ENCODE data around the gene RPTOR. TPM values are rescaled to one million over a fixed set of nuclear protein-coding genes. Genes with fewer than 3 reads are reported as not detected.

The RPTOR gene
- total and polyA plus RNA-seq, 10 of the 15 experiments (the other 5 are each of a cell fraction or from before 2014, with no cell fraction given) = 0.18 to 32.1 (median 7.8) TPM

- TF ChIP-seq CUX1 (IDR thresholded peaks at IDR 0.05; ENCODE audit: insufficient replicate concordance, low read depth, low read length) (no peak), POLR2AphosphoS5 (IDR thresholded peaks at IDR 0.05; ENCODE audit: low read length) (0 out of 2 replicates have a peak, but pooled peaks have one; percentile 35), BCL3 (IDR thresholded peaks at IDR 0.05; ENCODE audit: borderline replicate concordance, insufficient read depth, low read depth, low read length, poor library complexity, severe bottlenecking) (peak; percentile 71), RUNX3 (IDR thresholded peaks at IDR 0.05; ENCODE audit: low read length) (peak; percentile 61; the same call in 1 of the 2 replicates), SUPT20H (IDR thresholded peaks at IDR 0.05; ENCODE audit: borderline replicate concordance, control insufficient read depth, low read depth, low read length) (no peak), WRNIP1 (IDR thresholded peaks at IDR 0.05; ENCODE audit: borderline replicate concordance, low read depth, low read length) (no peak), MYB (IDR thresholded peaks at IDR 0.05; ENCODE audit: borderline replicate concordance, low read depth, low read length) (no peak), ZBTB33 (IDR thresholded peaks at IDR 0.05) (no peak), POU2F2 (IDR thresholded peaks at IDR 0.05; ENCODE audit: borderline replicate concordance, low read depth, low read length) (0 out of 3 replicates have a peak, but pooled peaks have one; percentile 26), PAX5 (IDR thresholded peaks at IDR 0.05; ENCODE audit: borderline replicate concordance, low read depth, low read length) (0 out of 2 replicates have a peak, but pooled peaks have one; percentile 42), EP300 (IDR thresholded peaks at IDR 0.05; ENCODE audit: borderline replicate concordance in 1 of 2, control insufficient read depth in 1 of 2, low read depth in 2 of 2, low read length in 2 of 2) (no peak), TAF1 (IDR thresholded peaks at IDR 0.05; ENCODE audit: borderline replicate concordance, low read depth, low read length) (no peak), YY1 (IDR thresholded peaks at IDR 0.05; ENCODE audit: low read depth, low read length) (peak; percentile 76)
- TF ChIP-seq, protein P1, sequence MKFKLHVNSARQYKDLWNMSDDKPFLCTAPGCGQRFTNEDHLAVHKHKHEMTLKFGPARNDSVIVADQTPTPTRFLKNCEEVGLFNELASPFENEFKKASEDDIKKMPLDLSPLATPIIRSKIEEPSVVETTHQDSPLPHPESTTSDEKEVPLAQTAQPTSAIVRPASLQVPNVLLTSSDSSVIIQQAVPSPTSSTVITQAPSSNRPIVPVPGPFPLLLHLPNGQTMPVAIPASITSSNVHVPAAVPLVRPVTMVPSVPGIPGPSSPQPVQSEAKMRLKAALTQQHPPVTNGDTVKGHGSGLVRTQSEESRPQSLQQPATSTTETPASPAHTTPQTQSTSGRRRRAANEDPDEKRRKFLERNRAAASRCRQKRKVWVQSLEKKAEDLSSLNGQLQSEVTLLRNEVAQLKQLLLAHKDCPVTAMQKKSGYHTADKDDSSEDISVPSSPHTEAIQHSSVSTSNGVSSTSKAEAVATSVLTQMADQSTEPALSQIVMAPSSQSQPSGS (IDR thresholded peaks at IDR 0.05; ENCODE audit: low read length) = 0 out of 2 replicates have a peak, but pooled peaks have one; percentile 55
- TF ChIP-seq, protein P2, sequence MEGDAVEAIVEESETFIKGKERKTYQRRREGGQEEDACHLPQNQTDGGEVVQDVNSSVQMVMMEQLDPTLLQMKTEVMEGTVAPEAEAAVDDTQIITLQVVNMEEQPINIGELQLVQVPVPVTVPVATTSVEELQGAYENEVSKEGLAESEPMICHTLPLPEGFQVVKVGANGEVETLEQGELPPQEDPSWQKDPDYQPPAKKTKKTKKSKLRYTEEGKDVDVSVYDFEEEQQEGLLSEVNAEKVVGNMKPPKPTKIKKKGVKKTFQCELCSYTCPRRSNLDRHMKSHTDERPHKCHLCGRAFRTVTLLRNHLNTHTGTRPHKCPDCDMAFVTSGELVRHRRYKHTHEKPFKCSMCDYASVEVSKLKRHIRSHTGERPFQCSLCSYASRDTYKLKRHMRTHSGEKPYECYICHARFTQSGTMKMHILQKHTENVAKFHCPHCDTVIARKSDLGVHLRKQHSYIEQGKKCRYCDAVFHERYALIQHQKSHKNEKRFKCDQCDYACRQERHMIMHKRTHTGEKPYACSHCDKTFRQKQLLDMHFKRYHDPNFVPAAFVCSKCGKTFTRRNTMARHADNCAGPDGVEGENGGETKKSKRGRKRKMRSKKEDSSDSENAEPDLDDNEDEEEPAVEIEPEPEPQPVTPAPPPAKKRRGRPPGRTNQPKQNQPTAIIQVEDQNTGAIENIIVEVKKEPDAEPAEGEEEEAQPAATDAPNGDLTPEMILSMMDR (IDR thresholded peaks at IDR 0.05 in 2 of 3, conservative IDR thresholded peaks at IDR 0.05 in 1 of 3; ENCODE audit: control insufficient read depth in 2 of 3, extremely low read depth in 1 of 3, insufficient read depth in 1 of 3, low read depth in 3 of 3, low read length in 3 of 3) = peak in 1 of 3 experiments; percentile 24; a peak in 1 of 6 replicates
These were observed 245.6 kb downstream of the RPTOR start (continued) for GRCh38 chr17:80790021-80790765.
